Right renal pelvis (tissue), 4 donors: ENCODE results near the gene TDRD9. TPM values are rescaled to one million over a fixed set of nuclear protein-coding genes. Genes with fewer than 3 reads are reported as not detected.

Experiments
- DNase-seq, 4 donors: peaks; one replicate each; pipeline ENCODE4 v3.0.0-alpha.2; 2013; ENCODE audit warnings: low read depth in 4 of 4, low spot score in 3 of 4, missing footprints in 1 of 4
- polyA plus RNA-seq, 4 donors: library from polyadenylated mRNA; unstranded; fragments of 120-200 nt; gene quantifications; one replicate each; pipeline ENCODE4 v1.2.1, GENCODE V29; 2013; ENCODE audit not compliant: insufficient read length in 4 of 4

TDRD9 gene
- polyA plus RNA-seq, 4 donors: 1.5 to 5.1 (median 3.6) TPM

- DNase-seq: no peak
These were observed 126.1 kb downstream of the TDRD9 start for GRCh38 chr14:104054222-104054905.

DNA sequence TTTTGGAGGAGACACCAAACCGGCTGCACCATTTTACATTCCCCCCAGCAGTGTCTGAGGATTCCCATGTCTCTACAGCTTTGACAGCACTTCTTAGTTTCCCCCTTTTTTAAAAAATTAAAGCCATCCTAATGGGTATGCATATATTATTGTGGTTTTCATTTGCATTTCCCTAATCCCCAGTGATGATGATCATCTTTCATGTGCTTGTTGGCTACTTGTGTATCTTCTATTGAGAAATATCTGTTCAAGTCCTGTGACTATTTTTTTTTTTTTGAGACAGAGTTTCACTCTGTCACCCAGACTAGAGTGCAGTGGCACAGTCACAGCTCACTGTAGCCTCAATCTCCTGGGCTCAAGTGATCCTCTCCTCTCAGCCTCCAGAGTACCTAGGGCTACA, 134.0 kb downstream of the TDRD9 start:
- DNase-seq: no peak

- DNase-seq: no peak
These were observed 135.7 kb downstream of the TDRD9 start for GRCh38 chr14:104064003-104064402.

- no peak for DNase-seq
These were observed 138.0 kb downstream of the TDRD9 start for GRCh38 chr14:104066279-104066678.

DNA sequence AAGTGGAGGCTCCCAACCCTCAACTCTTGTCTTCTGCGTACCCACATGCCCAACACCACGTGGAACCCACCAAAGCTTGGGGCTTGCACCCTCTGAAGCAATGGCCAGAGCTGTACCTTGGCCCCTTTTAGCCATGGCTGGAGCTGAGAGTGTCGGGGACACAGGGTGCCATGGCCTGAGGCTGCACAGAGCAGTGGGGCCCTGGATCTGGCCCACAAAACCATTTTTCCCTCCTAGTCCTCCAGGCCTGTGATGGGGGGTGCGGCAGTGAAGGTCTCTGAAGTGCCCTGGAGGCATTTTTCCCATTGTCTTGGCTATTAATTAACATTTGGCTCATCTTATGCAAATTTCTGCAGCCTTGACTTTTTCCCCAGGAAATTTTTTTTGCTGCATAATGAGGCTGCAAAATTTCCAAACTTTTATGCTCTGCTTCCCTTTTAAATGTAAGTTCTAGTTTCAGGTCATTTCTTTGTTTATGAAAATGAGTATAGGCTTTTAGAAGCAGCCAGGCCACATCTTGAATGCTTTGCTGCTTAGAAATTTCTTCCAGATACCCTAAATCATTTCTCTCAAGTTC, 138.6 kb downstream of the TDRD9 start:
- no peak for DNase-seq

DNA sequence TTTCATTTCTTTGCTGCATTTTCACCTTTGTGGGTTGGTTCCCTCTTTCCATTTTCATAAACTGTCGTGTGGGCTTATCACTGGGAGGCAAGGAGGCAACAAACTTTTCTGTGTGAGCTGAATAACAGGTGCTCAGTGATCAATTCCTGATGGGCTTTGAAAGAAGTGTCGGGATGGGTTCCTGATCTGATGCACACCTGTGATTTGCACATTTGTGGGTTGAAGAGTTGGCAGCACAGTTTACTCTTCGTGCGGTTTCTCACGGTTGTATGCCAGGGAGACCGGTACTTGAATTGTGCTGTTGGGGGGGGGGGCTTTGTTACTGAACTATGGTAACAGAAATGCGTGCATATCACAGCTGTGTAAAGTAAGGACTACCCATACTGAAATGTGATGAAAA, 141.3 kb downstream of the TDRD9 start:
- no peak for DNase-seq

DNA sequence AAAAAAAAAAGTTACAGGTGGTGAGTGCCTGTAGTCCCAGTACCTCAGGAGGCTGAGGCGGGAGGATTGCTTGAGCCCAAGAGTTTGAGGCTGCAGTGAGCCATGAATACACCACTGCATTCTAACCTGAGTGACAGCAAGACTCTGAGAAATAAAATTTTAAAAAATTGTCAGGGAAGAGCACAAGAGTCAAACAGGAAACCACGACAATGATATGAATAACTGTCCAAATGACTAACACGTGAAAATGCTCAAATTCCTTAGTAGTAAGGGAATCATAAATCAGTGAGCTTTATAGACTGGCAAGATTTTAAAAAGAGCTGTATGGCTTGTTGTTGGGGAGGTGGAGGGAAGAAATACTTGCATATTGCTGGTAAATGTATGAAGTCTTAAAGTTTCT, 144.3 kb downstream of the TDRD9 start:
- no peak for DNase-seq

DNA sequence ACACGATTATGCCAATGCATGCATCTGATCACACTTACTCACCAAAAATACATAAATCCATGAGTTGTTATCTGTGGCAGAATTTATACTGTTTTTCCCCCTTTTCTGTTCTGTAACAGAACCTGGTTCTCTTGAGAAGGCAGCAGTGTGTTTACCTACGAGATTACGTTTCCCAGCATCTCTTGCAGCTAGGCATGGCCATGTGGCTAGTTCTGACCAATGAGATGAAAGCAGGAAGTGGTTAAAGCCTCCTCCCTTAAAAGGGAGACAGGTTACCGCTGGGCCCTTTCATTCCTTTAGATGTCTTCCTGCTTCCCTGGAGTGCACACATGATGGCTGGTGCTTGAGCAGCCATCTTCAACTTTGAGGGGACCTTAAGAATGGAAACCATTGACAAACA, 145.5 kb downstream of the TDRD9 start:
- no peak for DNase-seq

GRCh38 chr14:104075530-104076151, 147.4 kb downstream of the TDRD9 start:
- no peak for DNase-seq

- DNase-seq: no peak
These were observed 148.5 kb downstream of the TDRD9 start for GRCh38 chr14:104076743-104077142.

DNA sequence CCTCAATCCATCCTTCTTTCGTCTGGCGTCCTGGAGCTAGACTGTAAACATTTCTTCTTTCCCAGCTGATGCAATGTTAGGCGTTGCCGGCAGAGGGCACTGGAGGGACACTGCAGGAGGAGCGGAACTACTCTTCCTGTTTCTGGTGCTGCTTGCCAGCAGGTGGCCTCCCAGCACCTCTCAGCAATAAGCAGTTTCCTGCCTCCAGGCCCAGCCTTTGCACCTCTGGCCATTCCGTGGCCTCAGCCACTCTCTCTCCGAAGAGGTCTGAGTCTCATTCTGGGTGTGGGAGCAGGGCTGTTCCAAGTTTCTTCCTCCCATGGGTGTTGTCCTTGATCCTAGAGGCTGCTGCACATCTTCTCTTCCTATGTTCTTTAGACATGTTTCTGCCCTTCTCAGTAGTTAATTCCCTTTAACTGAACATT, 149.8 kb downstream of the TDRD9 start:
- DNase-seq: peak; percentile 79 to 85 (median 82)

DNA sequence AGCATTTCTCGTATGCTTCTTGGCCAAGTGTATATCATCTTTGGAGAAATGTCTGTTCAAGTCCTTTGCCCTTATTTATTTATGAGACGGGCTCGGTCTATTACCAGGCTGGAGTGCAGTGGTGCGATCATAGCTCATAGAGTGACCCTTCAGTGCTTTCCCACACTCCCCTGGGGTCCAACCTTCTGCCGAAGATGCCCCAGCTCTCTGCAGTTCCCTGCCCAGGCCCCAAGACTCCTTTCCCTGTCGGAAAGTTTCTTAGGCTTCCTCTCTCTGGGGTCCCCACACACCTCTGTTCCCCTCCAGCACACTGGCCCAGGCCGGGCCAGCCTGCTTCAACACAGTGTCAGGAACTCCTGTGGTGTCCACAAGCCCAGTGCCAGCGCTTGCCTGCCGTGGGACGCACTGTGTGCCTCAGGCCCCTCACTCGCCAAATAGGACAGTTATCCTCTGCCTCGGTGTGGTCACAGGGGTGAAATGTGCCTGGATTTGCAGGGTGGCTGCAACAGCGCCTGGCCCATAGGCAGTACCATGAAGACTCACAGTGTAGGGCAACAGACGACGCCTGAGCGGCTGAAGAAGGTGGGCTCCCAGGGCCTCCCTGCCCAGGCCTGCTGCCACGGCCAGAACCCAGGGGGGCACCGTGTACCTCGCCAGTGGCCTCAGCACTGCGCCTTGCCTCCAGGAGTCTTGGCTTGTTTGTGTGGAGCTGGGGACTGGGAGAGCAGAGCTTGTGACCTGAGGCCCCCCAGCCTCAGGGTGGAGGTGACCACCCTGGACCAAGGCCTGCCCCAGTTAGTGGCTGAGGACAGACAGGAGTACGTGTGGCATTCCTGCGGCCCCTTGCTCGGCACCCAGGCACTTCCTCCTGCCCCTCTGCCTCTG, 152.4 kb downstream of the TDRD9 start:
- DNase-seq: no peak

GRCh38 chr14:104081261-104081835, 153.1 kb downstream of the TDRD9 start:
- no peak for DNase-seq

DNA sequence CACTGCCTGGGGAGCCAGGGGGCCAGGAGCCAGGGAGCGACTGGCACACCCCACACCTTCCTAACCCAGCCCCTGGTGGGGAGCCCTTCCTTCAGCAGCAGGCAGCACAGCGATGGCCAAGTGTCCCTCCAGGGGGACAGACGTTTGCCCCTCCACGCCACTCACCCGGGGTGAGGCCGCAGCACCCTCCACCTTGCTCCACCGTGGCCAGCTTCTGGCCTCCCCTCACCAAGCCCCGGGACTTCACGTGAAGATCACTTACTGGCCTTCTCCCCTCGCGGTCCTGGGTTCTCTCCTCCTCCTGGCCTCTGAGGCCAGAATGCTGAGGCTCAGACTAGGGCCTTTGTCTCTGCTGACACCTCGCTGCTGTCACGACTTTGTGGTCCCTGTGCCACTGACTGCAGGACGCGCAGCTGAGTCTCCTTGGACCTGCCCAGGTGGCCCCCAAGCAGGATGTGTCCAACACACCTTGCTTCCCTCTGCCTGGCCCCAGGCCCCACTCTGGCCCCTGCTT, 153.8 kb downstream of the TDRD9 start:
- DNase-seq: no peak

DNA sequence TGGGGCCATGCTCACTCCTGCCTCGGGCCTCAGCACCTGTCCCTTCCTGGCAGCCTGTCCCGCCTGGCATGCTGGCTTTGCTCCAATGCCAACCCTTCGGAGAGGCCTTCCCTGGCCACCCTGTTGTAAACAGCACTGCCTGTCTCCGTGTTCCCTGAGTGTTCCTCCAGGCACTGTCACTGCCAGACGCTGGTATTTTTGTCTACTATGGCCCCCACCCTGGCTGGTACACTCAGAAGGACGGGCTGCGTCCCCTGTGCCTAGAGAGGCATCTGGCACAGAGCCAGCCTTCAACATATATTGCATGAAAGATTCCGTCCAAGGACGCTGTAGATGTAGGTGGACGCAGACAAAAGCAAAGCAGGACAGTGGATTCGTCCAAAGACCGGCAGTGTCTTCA, 154.6 kb downstream of the TDRD9 start:
- no peak for DNase-seq

DNA sequence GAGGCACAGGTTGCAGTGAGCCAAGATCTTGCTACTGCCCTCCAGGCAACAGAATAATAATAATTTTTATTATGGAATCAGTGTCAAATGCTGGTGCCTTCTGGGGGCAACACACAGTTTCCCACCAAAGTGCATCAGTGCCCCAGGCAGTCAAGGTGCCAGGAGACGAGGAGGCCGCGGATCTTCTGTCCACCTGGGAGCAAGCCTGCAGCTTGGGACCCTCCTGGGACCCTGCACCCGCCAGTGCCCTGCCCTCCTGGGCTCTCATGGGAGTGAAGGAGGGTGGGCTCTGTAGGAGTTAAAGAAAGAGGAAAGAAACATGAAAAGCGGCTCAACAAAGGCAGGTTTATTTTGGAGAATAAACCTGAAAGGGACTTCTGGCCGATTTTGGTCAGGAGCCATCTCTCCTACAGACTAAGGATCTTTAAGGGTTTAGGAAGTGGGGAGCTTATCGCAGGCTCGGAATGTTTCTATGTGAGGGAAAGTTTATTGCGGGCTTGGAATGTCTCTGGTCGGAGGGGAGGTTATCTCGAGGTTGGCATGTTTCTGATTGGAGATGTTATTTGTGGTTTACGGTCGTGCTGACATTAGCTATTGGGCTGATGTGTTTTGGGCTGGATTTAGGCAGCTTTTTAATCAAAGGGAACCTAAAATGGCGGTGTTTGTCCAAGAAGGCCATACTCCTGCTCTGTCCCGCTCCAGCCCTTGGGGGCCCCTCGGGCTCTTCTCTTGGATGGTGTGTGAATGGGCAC, 156.2 kb downstream of the TDRD9 start:
- no peak for DNase-seq

- DNase-seq: no peak
These were observed 157.0 kb downstream of the TDRD9 start, which contains the start of gene ASPG for GRCh38 chr14:104085032-104085888. ASPG (plus strand) TSS chr14:104085700; CDS start chr14:104085771, 71 bp downstream.

GRCh38 chr14:104085889-104086201, 157.6 kb downstream of the TDRD9 start:
- DNase-seq: no peak

GRCh38 chr14:104086210-104086660, 158.0 kb downstream of the TDRD9 start:
- DNase-seq: no peak
